NCI-H1417 (cell line): Measurements from ENCODE around the gene GNPTAB.
"Not testable (repeated sequence)": the region's sequence is repeated elsewhere in the genome, so short reads cannot be mapped to it uniquely, and the experiment has no call there.

Source experiments
- DNase-seq, 3 experiments: peaks; one replicate each; lab custom pipeline; 2025; lab: John Stamatoyannopoulos, UW

GNPTAB gene

DNA sequence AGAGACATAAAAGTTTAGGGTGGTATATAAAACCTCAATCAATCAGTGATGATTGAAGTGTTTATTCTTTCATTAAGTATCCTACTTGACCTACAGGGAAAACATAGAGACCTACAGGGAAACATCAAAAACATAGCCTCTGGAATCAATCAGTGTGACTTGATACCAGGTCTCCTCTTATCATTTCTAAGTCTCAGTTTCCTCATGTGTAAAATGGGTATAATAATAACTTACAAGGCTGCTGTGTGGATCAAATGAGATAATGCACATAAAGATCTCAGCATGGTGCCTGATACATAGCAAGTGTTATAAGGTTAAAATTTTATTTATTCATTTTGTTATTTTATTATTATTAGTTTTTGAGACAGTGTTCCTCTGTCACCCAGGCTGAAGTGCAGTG is 22.2 kb upstream of the GNPTAB start:
- DNase-seq: no peak

DNA sequence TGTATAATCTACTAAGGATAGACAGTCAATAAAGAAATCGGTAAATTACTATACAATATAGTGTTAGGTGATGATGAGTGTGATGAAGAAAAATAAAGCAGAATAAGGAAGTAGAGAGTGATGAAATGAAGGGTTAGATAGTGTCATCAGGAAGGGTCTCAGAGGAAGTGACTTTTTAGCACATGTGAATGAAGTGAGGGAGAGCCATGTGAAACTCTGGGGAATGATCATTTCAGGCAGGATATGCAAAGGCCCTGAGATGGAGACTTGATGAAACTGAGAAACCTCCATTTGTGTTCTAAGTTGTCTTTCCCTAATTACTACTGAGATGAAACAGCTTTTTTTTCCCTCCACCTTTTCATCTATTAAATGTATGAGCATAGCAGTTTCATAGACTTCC is 19.4 kb upstream of the GNPTAB start:
- no peak for DNase-seq

DNA sequence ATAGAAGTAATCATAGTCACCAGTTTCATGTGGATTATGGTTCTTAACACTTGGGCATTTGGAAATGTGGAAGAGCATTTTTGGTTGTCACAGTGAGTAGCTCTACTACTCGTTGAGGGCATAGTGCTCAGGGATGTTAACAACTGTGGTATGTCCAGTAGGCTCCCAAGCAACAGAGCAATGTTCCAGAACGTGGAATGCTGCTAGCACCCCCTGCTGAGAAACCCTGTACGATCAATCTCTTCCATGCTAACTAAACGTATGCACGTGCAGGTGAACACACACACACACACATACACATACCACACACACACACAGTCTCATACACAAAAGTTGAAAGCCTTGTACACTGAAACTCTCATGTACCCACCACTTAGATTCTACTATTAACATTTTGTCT is 16.6 kb upstream of the GNPTAB start:
- DNase-seq: no peak

DNA sequence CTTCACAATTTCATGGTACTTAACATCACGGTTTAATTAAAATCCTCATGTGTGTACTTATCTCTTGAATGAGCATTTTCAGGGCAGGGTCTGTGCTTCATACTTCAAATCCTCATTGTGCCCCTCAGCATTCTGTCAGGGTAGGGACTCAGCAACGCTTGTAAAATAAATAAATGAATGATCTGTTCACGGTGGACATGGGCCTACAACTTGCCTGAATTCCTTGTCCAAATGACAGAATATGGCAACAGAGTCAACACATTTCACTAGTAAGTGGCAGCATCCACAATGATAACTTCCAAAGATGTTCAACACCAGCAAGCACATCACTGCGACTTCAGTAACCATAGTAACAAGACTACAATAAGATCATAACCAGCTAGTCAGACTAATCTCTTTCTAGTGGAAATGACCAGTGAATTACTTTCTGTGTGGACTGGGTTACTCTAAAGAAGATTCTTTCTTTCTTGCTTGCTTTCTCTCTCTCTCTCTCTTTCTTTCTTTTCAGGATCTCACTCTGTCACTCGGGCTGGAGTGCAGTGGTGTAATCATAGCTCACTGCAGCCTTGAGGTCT is 14.5 kb upstream of the GNPTAB start:
- no peak for DNase-seq

DNA sequence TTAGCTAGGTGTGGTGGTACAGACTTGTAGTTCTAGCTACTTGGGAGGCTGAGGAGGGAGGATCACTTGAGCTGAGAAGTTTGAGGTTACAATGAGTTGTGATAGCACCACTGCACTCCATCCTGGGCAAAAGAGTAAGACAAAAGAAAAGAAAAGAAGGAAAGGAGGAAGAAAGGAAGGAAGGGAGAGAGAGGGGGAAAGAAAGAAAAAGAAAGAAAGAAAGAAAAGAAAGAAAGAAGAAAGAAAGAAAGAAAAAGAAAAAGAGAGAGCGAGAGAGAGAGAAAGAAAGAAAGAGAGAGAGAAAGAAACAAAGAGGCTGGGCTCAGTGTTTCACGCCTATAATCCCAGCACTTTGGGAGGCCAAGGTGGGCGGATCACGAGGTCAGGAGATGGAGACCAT is 10.3 kb upstream of the GNPTAB start:
- DNase-seq: no peak

DNA sequence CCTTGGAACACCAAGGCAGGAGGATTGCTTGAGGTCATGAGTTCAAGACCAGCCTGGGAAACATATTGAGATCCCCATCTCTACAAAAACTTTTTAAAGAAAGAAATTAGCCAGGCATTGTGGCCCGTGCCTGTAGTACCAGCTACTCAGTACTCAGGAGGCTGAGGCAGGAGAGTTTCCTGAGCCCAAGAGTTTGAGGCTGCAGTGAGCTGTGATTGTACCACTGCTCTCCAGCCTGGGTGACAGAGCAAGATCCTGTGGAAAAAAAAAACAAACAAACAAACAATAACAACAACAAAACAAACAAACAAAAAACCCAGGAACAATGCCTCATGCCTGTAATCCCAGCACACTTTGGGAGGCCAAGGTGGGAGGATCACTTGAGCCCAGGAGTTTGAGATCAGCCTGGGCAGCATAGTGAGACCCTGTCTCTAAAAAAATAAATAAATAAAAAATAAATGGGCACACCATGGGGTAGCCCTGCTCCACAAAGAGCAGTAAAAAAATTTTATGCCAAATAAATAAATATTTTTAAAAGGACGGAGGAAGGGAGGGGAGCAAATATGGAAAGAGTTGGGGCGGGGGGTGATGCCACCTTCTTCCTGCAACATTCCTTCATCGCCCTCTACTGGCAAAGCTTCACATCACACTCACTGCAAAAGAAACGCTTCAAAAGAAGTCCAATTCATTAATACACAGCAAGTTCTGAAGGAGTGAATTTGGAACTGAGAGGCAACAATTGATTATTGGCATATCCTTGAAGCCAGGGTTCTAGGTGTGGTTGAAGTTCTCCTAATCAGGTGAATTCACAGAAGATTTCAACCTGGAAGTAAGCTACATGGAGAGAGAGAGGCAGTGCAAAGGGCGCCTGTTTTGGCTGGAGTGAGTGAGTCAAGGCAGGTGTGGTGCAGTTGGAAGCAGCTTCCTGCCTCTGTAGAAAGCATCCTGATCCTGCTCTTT is 8.8 kb upstream of the GNPTAB start:
- peak; percentile 48 to 82 (median 60) for DNase-seq

DNA sequence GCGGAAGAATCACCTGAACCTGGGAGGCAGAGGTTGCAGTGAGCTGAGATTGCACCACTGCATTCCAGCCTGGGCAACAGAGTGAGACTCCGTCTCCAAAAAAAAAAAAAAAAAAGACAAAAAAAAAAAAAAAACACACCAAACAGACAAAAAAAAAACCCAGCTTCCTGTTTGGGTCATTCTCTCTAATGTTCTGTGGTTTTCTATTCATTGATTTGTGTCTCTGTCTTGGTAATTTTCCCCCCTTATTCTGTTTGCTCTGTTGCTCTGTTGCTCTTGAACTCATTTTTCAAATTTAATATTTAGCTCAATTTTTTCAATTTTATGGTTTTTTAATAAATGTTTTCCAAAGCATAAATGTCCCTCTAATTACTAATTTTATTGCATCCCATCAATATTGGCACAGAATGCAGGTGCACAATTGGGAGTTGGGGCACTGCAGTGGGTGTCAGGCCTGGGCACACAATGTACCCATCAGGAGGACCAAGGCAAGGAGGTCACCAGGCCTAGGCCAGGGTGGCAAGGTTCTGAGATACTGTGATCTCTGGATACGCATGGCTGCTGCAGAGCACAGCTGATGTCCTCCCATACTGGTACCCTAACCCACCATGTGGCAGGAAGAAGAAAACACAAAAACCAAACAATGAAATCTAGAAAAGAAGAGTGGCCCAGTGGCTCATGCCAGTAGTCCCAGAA is 8.0 kb upstream of the GNPTAB start:
- no peak for DNase-seq

DNA sequence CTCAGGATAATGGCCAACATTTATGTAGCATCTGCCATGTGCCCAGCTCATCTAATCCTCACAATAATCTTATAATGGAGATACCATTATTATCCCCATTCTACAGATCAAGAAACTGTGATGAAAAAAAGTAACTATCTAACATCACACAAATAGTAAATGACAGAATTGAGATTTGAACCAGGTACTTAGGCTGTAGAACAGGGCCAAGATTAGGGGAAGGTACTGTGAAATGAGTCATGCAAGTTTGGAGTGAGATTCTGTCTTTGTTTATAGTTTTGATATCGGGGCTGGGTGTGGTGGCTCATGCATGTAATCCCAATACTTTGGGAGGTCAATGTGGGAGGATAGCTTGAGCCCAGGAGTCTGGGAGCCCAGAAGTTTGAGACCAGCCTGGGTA is 1.3 kb upstream of the GNPTAB start:
- no peak for DNase-seq

DNA sequence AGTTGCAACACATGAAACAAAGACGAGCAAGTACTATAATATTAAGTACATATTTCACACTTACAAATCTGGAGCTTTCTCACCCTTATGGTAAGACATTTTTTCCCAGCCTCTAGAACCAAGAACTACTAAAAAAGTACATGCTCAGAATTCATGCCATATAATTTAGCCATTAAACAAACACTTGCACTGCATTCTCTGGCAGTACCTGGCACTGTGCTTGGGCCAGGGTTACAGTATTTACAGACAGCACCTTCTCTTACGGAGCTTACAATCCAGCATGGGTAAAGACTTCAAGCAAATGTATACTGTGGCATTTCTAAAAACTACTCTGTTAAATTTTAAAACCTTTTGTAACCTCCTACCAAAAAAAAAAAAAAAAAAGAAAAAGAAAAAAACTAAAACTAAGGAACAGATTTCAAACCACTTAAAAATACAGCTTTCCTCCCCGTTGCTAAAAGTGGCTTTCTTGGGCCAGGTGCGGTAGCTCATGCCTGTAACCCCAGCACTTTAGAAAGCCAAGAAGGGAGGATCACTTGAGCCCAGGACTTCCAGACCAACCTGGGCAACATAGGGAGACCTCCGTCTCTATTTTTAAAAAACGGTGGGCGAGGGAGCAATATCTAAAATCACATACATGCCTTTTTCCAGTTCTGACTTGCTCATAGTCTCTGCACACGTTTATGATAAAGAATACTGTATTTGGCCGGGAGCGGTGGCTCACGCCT is 956 bp downstream of the GNPTAB start:
- DNase-seq: peak in 2 of 3 experiments; percentile 51 to 58

DNA sequence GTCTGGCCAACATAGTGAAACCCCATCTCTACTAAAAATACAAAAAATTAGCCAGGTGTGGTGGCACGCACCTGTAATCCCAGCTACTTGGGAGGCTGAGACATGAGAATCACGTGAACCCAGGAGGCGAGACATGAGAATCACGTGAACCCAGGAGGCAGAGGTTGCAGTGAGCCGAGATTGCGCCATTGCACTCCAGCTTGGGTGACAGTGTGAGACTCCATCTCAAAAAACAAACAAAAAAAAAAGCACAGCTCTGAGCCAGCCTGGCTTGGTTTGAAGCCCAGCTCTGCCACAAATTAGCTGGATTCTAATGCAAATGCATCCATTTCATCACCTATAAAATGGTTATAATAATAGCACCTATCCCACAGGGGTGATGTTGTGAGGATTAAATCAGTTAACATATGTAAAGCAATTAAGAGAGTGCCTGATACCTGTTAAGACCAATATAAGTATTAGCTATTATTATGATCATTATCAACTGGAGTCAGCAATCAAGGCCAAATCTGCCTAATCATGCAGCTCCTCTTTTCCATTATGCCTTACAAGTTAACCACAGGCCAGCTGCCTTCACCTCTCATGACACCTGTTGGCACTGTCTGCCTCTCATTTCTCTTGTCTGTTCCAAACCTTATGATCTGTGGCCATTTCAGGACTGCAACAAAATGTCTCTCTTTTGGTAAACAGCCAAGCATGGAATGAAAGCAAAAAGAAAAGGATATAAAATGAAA is 2.1 kb downstream of the GNPTAB start:
- DNase-seq: peak in 1 of 3 experiments; percentile 42

DNA sequence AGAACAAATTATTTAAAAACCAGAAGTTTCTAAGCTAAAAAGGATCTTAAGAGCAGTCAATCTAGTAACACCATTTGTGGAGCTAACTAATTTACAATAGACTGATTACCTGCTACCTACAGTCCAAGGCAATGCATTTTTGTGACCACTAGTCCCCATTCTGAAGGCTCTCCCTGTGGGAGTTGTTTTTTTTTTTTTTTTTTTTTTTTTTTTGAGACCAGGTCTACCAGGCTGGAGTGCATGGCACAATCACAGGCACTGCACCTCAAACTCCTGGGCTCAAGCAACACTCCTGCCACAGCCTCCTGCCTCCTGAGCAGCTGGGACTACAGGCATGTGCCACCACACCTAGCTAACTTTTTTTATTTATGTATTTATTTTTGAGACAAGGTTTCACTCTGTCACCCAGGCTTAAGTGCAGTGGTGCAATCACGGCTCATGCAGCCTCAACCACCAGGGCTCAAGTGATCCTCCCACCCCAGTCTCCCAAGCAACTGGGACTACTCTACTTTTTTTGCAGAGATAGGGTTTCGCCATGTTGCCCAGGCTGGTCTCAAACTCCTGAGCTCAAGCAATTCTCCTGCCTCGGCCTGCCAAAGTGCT is 3.9 kb downstream of the GNPTAB start:
- no peak for DNase-seq

DNA sequence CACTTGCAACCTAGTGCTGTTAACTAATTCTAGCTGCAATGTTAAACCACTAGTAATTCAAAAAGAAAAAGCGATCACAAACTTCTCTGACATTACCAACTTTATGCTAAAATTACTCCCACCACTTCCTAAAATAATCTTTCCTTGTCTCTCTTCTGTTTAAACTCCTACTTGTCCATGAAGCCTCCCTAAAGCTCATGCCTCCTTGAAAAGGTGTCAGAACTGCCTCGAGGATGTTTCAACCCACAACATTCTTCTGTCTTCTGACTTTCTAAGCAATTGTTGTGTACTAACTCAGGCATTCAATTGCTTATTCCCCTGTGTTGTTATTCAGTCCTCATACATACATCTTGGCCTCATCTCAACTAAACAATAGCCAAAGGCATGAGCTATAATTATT is 5.9 kb downstream of the GNPTAB start:
- no peak for DNase-seq

DNA sequence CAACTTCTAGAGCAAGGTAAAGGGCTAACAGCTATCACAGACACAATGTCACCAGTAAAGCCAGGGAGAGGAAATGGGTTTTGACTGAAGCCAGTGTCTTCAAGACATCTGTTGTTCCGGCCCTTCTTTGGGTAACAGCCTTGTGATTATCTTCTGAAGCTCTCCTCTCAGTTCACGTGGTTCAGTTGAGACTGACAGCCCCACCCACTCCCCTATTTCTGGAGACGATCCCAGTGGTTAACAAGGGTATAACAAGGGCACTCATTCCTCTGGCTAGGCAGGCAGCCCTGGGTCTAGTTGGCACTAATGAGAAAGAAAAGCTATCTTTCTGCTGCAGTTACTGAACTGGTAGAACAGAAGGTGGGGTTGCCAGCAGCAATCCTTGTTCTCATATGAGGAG is 6.9 kb downstream of the GNPTAB start:
- peak in 2 of 3 experiments; percentile 30 to 44 for DNase-seq

DNA sequence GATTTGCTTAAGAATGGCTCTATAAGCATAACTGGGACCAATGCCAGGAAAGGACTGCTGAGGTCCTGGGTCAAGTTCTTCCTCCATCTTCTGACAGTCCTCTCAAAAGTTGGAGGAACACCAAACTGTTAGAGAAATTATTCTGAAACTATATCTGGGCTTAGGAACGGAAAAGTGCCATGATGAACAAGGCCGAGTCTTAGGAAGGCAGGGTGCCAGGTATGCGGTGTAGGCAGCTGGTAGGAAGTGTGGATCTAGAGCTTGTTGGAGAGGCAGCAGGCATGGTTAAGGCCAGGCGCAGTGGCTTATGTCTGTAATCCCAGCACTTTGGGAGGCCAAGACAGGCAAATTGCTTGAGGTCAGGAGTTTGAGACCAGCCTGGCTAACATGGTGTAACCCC is 7.7 kb downstream of the GNPTAB start:
- DNase-seq: no peak

DNA sequence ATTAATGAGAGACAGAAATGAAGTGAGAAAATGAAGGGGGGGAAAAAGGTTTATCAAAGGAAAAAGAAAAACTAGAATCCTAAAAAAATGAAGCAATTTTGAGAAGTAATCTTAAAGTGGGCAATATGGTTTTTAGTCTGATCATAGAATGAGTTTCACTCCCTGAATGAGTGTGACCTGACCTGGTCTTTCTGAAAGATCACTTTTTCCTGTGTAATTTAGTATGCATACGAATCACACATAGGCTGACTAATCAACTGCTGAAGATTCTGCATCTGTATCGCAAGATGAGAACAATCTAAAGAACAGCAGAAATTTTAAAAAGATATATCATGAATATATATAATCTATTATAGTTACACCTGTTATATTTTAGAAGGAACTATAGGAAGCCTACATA is 11.3 kb downstream of the GNPTAB start:
- DNase-seq: no peak

DNA sequence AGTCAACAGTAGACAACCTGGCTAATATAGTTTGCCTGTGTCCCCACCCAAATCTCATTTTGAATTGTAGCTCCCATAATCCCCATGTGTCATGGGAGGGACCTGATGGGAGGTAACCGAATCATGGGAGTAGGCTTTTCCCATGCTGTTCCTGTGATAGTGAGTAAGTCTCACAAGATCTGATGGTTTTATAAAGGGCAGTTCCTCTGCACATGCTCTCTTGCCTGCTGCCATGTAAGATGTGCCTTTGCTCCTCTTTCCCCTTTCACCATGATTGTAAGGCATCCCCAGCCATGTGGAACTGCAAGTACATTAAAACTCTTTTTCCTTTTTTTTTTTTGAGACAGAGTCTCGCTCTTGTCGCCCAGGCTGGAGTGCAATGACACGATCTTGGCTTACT is 12.1 kb downstream of the GNPTAB start:
- DNase-seq: not testable (repeated sequence)

DNA sequence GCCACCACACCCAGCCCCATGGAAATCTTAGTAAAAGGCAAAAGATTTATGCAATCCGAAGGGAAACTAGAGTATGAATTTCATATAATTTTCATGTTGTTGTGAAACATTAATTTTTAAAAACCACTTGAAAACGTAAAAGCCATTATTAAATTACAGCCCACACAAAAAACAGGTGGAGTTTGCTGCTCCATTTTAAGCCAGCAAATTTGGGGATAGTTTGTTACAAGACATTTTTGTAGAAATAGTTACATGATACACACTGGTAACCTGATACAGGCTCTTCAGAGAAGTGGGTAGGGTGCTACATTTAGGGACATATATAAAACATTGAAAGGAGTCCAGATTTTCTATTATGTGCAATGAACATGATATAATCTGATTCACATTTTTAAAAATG is 17.6 kb downstream of the GNPTAB start:
- DNase-seq: peak in 2 of 3 experiments; percentile 19 to 20

DNA sequence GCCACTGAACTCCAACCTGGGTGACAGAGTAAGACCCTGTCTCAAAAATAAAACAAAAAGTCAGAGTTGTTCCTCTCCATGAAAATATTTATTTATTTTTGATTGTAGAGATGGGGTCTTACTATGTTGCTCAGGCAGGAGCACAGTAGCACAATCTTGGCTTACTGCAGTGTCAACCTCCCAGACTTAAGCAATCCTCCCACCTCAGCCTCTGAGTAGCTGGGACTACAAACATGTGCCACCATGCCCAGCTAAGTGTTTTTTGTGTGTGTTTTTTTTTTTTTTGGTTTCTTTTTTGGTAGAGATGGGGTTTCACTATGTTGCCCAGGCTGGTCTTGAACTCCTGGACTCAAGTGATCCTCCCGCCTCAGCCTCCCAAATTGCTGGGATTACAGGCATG is 18.0 kb downstream of the GNPTAB start:
- not testable (repeated sequence) for DNase-seq

DNA sequence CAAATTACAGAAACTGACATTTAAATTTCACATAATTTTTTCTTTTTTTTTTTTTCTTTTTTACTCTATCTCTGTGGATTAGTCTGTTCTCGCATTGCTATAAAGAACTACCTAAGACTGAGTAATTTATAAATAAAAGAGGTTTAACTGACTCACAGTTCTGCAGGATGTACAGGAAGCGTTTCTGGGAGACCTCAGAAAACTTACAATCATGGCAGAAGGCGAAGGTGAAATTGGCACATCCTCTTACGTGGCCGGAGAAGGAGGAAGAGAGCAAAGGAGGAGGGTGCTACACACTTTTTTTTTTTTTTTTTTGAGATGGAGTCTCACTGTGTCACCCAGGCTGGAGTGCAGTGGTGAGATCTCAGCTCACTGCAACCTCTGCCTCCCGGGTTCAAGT is 19.4 kb downstream of the GNPTAB start:
- not testable (repeated sequence) for DNase-seq

DNA sequence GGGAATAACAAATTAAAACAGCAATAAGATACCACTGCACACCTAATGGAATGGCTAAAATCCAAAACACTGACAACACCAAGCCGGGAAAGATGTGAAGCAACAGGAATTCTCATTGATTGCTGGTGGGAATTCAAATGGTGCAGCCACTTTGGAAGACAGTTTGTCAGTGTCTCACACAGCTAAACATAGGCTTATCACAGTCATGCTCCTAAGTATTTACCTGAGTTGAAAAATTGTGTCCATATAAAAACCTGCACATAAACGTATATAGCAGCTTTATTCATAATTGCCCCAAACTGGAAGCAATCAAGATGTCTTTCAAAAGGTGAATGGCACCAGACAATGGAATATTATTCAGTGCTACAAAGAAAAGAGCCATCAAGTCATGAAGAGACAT is 21.6 kb downstream of the GNPTAB start:
- no peak for DNase-seq

DNA sequence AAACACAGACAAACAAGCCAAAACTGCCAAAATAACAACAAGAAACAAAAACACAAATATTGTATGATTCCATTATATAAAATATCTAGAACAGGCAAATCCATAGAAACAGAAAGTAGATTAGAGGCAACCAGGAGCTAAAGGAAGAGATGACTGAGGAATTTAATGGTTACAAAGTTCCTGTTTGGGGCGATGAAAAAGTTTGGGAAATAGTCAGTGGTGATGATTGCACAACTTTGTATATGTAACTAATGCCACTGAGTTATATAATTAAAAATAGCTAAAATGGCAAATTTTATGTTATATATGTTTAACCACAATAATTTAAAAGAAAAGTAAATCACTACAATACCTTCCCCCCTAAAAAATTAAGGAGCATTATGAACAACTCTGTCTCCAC is 24.5 kb downstream of the GNPTAB start:
- no peak for DNase-seq
